ENCODE data around the gene STK17A. TPM values are rescaled to one million over a fixed set of nuclear protein-coding genes. Genes with fewer than 3 reads are reported as not detected.
"Not testable (repeated sequence)": the region's sequence is repeated elsewhere in the genome, so short reads cannot be mapped to it uniquely, and the experiment has no call there.

The STK17A gene
- total RNA-seq, 1 donor from 2014 or later = 12.3 TPM

GRCh38 chr7:43596426-43596825 is 13.5 kb downstream of the STK17A start:
- not testable (repeated sequence) for DNase-seq (ENCODE audit: low spot score)

- DNase-seq (ENCODE audit: low spot score) = no peak
Observed at GRCh38 chr7:43600056-43600455, 17.1 kb downstream of the STK17A start.

GRCh38 chr7:43602256-43602655 is 19.3 kb downstream of the STK17A start:
- no peak for DNase-seq (ENCODE audit: low spot score)

GRCh38 chr7:43604251-43604650 is 21.3 kb downstream of the STK17A start:
- DNase-seq (ENCODE audit: low spot score) = no peak

- DNase-seq (ENCODE audit: low spot score) = no peak
Observed at GRCh38 chr7:43609097-43609496, 26.2 kb downstream of the STK17A start.

GRCh38 chr7:43612128-43612527 is 29.2 kb downstream of the STK17A start:
- DNase-seq (ENCODE audit: low spot score) = no peak

- peak; percentile 33 for DNase-seq (ENCODE audit: low spot score)
Observed at GRCh38 chr7:43612599-43613589, 30.0 kb downstream of the STK17A start.

- DNase-seq (ENCODE audit: low spot score) = no peak
Observed at GRCh38 chr7:43615558-43616145, 32.7 kb downstream of the STK17A start.

- DNase-seq (ENCODE audit: low spot score) = no peak
Observed at GRCh38 chr7:43616977-43617376, 34.1 kb downstream of the STK17A start.

GRCh38 chr7:43618073-43618472 is 35.2 kb downstream of the STK17A start:
- no peak for DNase-seq (ENCODE audit: low spot score)

- no peak for DNase-seq (ENCODE audit: low spot score)
Observed at GRCh38 chr7:43619213-43620012, 36.5 kb downstream of the STK17A start.

GRCh38 chr7:43621729-43622448 is 39.0 kb downstream of the STK17A start:
- DNase-seq (ENCODE audit: low spot score) = peak; percentile 20

- DNase-seq (ENCODE audit: low spot score) = no peak
Observed at GRCh38 chr7:43624156-43624555, 41.2 kb downstream of the STK17A start.

- no peak for DNase-seq (ENCODE audit: low spot score)
Observed at GRCh38 chr7:43625453-43625852, 42.5 kb downstream of the STK17A start.

GRCh38 chr7:43625980-43626379 is 43.1 kb downstream of the STK17A start:
- DNase-seq (ENCODE audit: low spot score) = no peak

GRCh38 chr7:43626695-43627094 is 43.8 kb downstream of the STK17A start:
- DNase-seq (ENCODE audit: low spot score) = no peak

- not testable (repeated sequence) for DNase-seq (ENCODE audit: low spot score)
Observed at GRCh38 chr7:43627798-43628197, 44.9 kb downstream of the STK17A start.

- no peak for DNase-seq (ENCODE audit: low spot score)
Observed at GRCh38 chr7:43628431-43628830, 45.5 kb downstream of the STK17A start.

- DNase-seq (ENCODE audit: low spot score) = no peak
Observed at GRCh38 chr7:43629857-43630256, 46.9 kb downstream of the STK17A start.

GRCh38 chr7:43630482-43630881 is 47.6 kb downstream of the STK17A start:
- DNase-seq (ENCODE audit: low spot score) = no peak

- DNase-seq (ENCODE audit: low spot score) = no peak
Observed at GRCh38 chr7:43631559-43631958, 48.7 kb downstream of the STK17A start.
